DMS153 treated with DMSO at 0.1 percent for 48 hours (cell line): ENCODE measurements around the gene ATP2C2.
"Not testable (repeated sequence)": the region's sequence is repeated elsewhere in the genome, so short reads cannot be mapped to it uniquely, and the experiment has no call there.

Source experiments
- DNase-seq: peaks from one replicate; lab custom pipeline; 2025; ENCODE audit not compliant: unreplicated experiment; lab: John Stamatoyannopoulos, UW

Gene ATP2C2

DNA sequence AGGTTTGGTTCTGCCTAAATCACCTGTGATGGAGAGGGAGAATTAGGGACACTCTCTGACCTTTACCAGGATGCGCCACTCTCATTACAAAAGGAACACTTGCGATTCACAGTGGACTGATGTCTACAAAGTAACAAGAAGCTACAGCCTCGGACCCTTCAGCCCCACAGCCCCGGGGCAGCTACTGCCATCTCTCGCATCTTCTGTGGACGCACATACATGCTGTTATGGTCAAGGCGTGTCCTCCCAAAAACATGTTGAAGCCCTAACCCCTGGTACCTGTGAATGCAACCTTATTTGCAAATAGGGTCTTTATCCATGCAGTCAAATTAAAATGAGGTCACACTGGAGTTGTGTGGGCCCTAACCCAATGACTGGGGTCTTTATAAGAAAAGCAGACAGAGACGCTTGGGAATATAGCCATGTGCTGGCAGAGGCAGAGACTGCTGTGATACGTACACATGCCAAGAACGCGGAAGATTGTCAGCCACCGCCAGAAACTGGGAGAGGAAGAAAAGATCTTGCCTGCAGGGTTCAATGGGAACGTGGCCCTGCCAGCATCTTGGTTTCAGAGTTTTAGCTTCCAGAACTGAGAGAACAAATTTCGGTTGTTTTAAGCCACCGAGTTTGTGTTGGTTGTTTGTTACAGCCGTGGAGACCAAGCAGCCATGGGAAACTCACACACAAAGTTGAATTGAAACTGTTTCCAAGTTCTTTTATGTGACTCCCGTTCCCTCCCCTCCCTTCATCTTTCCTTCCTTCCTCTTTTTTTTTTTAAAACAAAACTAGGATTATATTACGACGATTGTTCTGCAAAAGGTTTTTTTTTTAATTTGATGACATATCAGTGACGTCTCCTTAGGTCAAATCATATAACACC, 23.1 kb downstream of the ATP2C2 start:
- no peak for DNase-seq

DNA sequence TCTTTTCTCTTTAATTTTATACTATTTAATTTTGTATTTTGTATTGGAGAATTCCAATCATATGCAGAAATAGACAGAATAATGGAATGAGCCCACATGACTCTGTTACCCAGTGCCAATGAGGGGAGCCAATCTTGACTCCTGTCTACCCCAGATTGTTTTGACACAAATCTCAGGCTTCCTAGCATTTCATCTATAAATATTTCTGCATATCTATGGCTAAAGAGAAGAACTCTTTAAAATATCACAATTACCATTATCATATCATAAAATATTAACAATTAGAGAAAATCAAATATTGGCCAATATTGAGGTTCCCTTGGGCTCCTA, 23.7 kb downstream of the ATP2C2 start:
- DNase-seq = no peak

DNA sequence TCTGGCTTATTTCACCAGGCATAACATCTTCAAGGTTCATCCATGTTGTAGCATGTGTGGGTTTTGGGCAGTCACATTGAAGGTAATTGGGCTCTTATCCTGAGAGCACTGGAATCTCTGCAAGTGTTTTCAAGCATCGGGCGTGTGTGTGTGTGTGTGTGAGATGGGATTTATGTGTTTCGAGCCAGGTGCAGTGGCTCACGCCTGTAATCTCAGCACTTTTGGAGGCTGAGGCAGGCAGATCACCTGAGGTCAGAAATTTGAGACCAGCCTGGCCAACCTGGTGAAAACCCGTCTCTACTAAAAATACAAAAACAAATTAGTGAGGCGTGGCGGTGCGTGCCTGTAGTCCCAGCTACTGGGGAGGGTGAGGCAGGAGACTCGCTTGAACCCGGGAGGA, 27.7 kb downstream of the ATP2C2 start:
- not testable (repeated sequence) for DNase-seq

- no peak for DNase-seq
These were observed 28.2 kb downstream of the ATP2C2 start for GRCh38 chr16:84396537-84397008.

GRCh38 chr16:84397090-84397489, 28.8 kb downstream of the ATP2C2 start:
- DNase-seq = no peak

DNA sequence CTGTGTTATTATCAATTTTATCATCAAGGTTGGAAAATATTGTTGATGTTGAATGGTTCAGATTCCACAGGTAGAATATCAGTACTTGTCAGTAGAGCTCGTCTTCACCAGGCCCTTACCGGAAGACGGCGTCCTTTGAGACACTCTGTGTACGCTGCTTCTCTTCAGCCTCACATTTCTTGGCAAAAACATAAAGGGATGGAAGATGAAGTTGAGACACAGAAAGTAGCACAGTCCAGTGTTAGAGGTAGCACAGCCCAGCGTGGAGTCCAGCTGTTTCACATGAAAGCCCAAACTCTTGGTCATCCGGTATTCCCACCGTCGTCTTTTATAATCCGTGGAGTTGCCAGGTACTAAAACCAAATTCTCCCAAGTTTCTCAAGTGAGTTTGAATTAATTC, 30.4 kb downstream of the ATP2C2 start:
- no peak for DNase-seq

- DNase-seq = not testable (repeated sequence)
These were observed 31.6 kb downstream of the ATP2C2 start for GRCh38 chr16:84399912-84400311.

DNA sequence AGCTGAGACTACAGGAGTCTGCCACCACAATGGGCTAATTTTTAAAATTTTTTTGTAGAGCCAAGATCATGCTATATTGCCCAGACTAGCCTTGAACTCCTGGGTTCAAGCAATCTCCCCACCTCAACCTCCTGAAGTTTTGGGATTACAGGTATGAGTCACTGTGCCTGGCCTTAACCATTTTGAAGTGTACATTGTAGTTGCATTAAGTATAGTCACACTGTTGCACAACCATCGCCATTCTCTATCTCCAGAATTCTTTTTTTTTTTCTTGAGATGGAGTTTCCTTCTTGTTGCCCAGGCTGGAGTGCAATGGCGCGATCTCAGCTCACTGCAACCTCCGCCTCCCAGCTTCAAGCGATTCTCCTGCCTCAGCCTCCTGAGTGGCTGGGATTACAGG, 35.1 kb downstream of the ATP2C2 start:
- not testable (repeated sequence) for DNase-seq

- no peak for DNase-seq
These were observed 36.0 kb downstream of the ATP2C2 start for GRCh38 chr16:84404324-84404723.

DNA sequence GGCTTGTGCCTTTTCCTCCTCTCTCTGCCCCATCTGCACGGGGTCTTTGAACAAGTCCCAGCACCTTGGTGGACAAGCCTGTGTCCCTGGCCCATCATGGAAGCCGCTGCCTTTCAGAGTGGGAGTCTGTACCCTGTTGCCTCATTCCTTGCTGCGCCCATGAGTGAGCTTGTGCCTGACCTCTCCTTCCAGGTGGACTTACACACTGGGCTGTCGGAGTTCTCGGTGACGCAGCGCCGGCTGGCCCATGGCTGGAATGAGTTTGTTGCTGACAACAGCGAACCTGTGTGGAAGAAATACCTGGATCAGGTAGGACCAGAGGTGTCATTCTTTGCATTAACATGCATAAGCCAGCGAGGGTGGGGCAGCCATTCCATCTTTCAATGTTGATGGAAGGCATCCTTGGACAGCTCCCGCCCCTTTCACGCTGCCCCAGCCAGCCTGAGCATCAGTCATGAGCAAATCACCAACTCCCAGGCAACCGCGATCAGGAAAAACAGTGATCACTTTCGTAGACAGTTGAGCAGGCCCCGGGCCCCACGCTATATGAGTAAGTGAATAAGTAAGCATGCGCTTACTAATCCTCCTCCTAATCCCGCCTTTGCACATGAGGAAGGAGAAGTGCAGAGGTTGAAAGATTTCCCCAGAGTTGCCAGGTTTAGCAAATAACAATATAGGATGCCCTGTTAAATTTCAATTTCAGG, 36.8 kb downstream of the ATP2C2 start:
- no peak for DNase-seq

GRCh38 chr16:84406006-84406963, 37.9 kb downstream of the ATP2C2 start:
- DNase-seq = no peak

GRCh38 chr16:84407588-84408313, 39.4 kb downstream of the ATP2C2 start:
- no peak for DNase-seq

- no peak for DNase-seq
These were observed 40.0 kb downstream of the ATP2C2 start for GRCh38 chr16:84408314-84408690.

GRCh38 chr16:84408856-84409255, 40.5 kb downstream of the ATP2C2 start:
- DNase-seq = no peak

DNA sequence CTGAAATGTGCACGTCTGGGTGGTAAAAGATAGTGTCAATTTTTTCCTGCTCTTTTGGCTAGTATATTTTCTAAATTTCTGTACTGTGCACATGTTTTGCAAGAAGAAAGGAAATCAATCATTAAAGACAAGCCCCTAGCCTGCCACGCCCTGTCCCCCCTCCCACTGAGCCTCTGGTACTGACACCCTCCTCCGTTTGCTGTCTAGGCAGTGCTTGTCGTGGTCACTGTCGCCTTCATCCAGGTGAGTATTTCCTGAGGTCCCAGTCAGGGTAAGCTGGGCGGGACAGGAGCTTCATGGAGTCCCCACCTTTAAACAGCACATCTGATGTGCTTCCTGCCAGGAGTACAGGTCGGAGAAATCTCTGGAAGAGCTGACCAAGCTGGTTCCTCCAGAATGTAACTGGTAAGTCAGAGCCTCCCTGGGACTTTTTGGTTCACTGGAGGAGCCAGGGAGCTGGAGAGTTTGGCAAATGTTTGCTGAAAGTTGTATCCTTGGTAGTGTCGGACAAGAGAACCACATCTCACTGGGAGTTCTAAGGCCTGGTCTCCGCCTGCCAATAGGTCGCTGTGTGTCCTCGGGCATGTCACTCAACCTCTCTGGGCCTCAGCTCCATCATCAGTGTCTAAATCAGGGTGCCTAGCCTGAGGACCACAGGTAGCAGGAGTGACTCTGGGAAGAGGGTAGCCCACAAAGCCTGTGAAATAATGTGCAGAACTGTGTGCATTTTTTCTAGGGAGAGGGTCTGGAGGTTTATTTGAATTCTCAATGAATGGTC, 42.2 kb downstream of the ATP2C2 start:
- DNase-seq = no peak

DNA sequence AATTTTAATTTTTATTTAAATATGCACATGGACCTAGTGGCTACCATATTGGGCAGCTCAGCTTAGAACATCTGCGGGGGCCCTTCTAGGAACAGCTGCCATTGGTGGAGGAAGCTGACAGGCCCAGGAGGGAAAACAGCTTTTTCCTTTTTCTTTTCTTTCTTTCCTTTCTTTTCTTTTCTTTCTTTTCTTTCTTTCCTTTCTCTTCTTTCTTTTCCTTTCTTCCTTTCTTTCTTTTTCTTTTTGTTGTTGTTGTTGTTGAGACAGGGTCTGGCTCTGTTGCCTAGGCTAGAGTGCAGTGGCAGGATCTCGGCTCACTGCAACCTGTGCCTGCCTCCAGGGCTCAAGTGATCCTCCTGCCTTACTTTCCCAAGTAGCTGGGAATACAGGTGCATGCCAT, 43.4 kb downstream of the ATP2C2 start:
- no peak for DNase-seq

- DNase-seq = no peak
These were observed 43.9 kb downstream of the ATP2C2 start for GRCh38 chr16:84412262-84412661.

DNA sequence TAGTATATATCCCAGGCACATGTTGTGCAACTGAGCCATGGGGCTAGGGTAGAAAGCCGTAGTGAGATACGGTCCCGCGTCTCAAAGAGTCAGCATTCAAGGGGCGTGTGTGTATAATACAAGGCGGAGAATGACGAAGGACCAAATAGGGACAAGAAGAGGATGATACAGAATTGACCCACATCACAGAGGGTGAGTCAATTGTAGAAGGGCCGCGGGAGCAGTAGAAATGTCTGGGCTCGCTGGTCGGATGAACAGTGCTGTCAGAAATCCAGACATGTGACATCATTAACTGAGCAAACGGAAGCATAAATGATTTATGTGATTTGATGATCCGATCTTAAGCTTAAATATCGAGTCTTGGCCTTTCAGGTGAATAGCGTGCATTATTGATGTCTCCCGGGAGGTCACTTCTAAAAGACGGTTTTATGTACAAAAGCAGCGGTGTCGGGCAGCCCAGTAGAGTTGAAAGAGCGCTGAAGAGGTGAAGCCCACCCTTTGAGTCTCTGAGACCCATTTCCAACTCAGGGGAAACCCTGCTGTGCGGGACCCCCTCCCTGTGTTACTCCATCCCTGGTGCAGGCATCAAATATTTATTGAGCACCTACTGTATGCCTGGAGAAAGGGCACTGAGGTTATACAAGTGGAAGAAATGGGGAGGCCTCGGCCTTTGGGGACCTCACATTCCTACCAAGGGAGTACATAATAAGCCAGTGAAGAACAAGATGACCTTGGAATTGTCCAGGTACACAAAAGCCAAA, 45.1 kb downstream of the ATP2C2 start:
- DNase-seq = no peak

DNA sequence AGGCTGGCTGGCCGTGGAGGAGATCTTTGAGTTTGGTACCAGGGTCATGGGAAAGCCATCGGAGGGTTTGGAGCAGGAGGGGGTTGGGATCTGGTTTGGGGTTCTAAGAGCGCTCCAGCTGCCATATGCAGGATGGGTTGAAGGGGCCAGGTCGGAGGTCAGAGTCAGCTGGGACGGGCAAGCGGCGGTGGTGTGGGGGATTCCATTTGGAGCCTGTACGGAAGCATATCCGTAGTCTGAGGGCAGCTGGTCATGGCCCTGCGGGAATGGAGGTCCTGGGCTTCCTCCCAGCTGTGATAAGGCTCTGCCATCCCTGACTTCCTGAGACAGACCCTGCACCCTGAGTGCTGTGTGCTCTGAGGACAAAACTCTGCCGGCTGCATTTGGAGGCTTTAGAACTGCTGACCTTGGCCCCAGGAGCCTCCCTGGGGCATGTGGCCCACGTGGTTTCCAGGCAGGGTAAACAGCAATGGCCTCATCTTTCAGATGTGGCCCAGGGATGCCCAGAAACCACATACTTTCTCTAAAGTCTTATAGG, 46.5 kb downstream of the ATP2C2 start:
- DNase-seq = no peak
